SU-DHL-6 (cell line): ENCODE results near the gene TMEM88.

Experiments
- H2AFZ ChIP-seq: fragments of 200-600 bp; sonication (generic); 2 replicates; pipeline ENCODE4 v1.6.1; 2014; ENCODE audit warnings: low read depth, mild to moderate bottlenecking, moderate library complexity, mixed read lengths, antibody characterized with exemption, low read length; ENCODE audit not compliant: severe bottlenecking
- H3F3A ChIP-seq: fragments of 200-600 bp; shearing (Covaris generic); 2 replicates; pipeline ENCODE4 v1.6.0; 2016; ENCODE audit warnings: antibody characterized with exemption, mild to moderate bottlenecking; ENCODE audit not compliant: insufficient read depth
- H3K27ac ChIP-seq: fragments of 200-600 bp; sonication (generic); 2 replicates; pipeline ENCODE4 v1.5.1; 2016; ENCODE audit warnings: low read depth, mild to moderate bottlenecking, low read length, moderate library complexity, mixed read lengths
- H3K27me3 ChIP-seq: fragments of 200-600 bp; sonication (generic), shearing (Covaris generic); 2 replicates; pipeline ENCODE4 v1.6.0; 2014; ENCODE audit warnings: mild to moderate bottlenecking, low read length
- H3K36me3 ChIP-seq: fragments of 200-600 bp; sonication (generic); 2 replicates; pipeline ENCODE4 v1.6.1; 2014; ENCODE audit warnings: mild to moderate bottlenecking, low read length, mixed read lengths
- H3K4me2 ChIP-seq: fragments of 300-600, 200-600 bp; shearing (Covaris generic), sonication (generic); 2 replicates; pipeline ENCODE4 v1.6.0; 2014; ENCODE audit warnings: low read length, low read depth, mild to moderate bottlenecking; ENCODE audit not compliant: poor library complexity, severe bottlenecking
- H3K4me3 ChIP-seq: fragments of 200-600 bp; sonication (generic); 2 replicates; pipeline ENCODE4 v1.5.1; 2014; ENCODE audit warnings: antibody characterized with exemption, low read length, mild to moderate bottlenecking, mixed read lengths; ENCODE audit not compliant: insufficient read depth, poor library complexity, severe bottlenecking
- H3K79me2 ChIP-seq: fragments of 200-600 bp; sonication (generic); 2 replicates; pipeline ENCODE4 v1.6.1; 2014; ENCODE audit warnings: mild to moderate bottlenecking, low read length, moderate library complexity; ENCODE audit not compliant: insufficient read depth
- H3K9ac ChIP-seq: fragments of 200-600 bp; sonication (generic); 2 replicates; pipeline ENCODE4 v1.7.0; 2014; ENCODE audit warnings: mild to moderate bottlenecking, low read length
- H3K9me2 ChIP-seq: fragments of 200-600 bp; sonication (generic); replicated peaks from 2 replicates; pipeline ENCODE4 v1.6.1; 2014; ENCODE audit warnings: low read length; ENCODE audit not compliant: insufficient read depth
- H3K9me3 ChIP-seq: fragments of 200-600 bp; sonication (generic); 2 replicates; pipeline ENCODE4 v1.6.1; 2014; ENCODE audit warnings: low read length, mixed read lengths; ENCODE audit not compliant: insufficient read depth
- H4K20me1 ChIP-seq: fragments of 200-600 bp; sonication (generic); 2 replicates; pipeline ENCODE4 v1.6.1; 2014; ENCODE audit warnings: low read depth, mild to moderate bottlenecking, antibody characterized with exemption, low read length, moderate library complexity, mixed read lengths
- CTCF ChIP-seq: fragments of 200-600 bp; sonication (generic); IDR thresholded peaks from one replicate; pipeline ENCODE4 v1.5.1; 2017; ENCODE audit warnings: antibody characterized with exemption, mild to moderate bottlenecking, low read length, moderate library complexity; ENCODE audit not compliant: insufficient read depth, poor library complexity, severe bottlenecking
- EZH2phosphoT487 ChIP-seq: fragments of 200-600 bp; sonication (generic), shearing (Covaris generic); conservative IDR thresholded peaks from 2 replicates; pipeline ENCODE4 v1.6.1; 2018; ENCODE audit warnings: mild to moderate bottlenecking, antibody characterized with exemption, low read length, moderate library complexity, mixed read lengths

TMEM88 gene

GRCh38 chr17:7852262-7852670, 2.6 kb upstream of the TMEM88 start:
- H3K27me3 ChIP-seq: no peaks in the 10 kb centered on the region
- H4K20me1 ChIP-seq: no peaks in the 10 kb centered on the region
- H3K36me3 ChIP-seq: no peaks in the 10 kb centered on the region
- peaks cover 13% of the 10 kb centered on the region for H3K79me2 ChIP-seq
- H3K4me3 ChIP-seq: no peak overlapping the region
- no peaks in the 10 kb centered on the region for H3K9me2 ChIP-seq
- H3K4me2 ChIP-seq: no peak overlapping the region
- no peak for TF ChIP-seq CTCF
- TF ChIP-seq EZH2phosphoT487: no peak
- H3K9me3 ChIP-seq: no peaks in the 10 kb centered on the region
- no peak overlapping the region for H2AFZ ChIP-seq
- H3K9ac ChIP-seq: no peak overlapping the region
- no peak overlapping the region for H3K27ac ChIP-seq
- H3F3A ChIP-seq: peaks cover 10% of the 10 kb centered on the region

- no peaks in the 10 kb centered on the region for H3K9me2 ChIP-seq
- no peaks in the 10 kb centered on the region for H3K36me3 ChIP-seq
- no peaks in the 10 kb centered on the region for H3K9me3 ChIP-seq
- H3K4me3 ChIP-seq: no peak overlapping the region
- H3F3A ChIP-seq: peaks cover 10% of the 10 kb centered on the region
- H3K27me3 ChIP-seq: no peaks in the 10 kb centered on the region
- no peak overlapping the region for H2AFZ ChIP-seq
- H3K4me2 ChIP-seq: no peak overlapping the region
- H3K27ac ChIP-seq: no peak overlapping the region
- H3K9ac ChIP-seq: no peak overlapping the region
- TF ChIP-seq CTCF (no peak), EZH2phosphoT487 (no peak)
- H3K79me2 ChIP-seq: peaks cover 14% of the 10 kb centered on the region
- H4K20me1 ChIP-seq: no peaks in the 10 kb centered on the region
Observed at GRCh38 chr17:7852919-7853690, 1.8 kb upstream of the TMEM88 start.

GRCh38 chr17:7853691-7854038, 1.2 kb upstream of the TMEM88 start:
- Histone ChIP-seq H3K27me3 (no peaks in the 10 kb centered on the region), H3F3A (peaks cover 10% of the 10 kb centered on the region), H3K9me3 (no peaks in the 10 kb centered on the region), H3K4me2 (no peak overlapping the region), H3K4me3 (no peak overlapping the region), H2AFZ (no peak overlapping the region), H3K79me2 (peaks cover 19% of the 10 kb centered on the region), H3K36me3 (no peaks in the 10 kb centered on the region), H3K27ac (no peak overlapping the region), H3K9ac (no peak overlapping the region), H4K20me1 (no peaks in the 10 kb centered on the region), H3K9me2 (no peaks in the 10 kb centered on the region)
- TF ChIP-seq EZH2phosphoT487: no peak
- no peak for TF ChIP-seq CTCF
